ENCODE results near the gene TNS3. TPM values are rescaled to one million over a fixed set of nuclear protein-coding genes. Genes with fewer than 3 reads are reported as not detected.

TNS3 gene
- total RNA-seq, 1 donor from 2014 or later = 210 TPM

- DNase-seq (ENCODE audit: low read depth) = no peak
Measured at GRCh38 chr7:47385536-47386125, 196.3 kb downstream of the TNS3 start.

- no peak for DNase-seq (ENCODE audit: low read depth)
Measured at GRCh38 chr7:47384755-47385535, 197.0 kb downstream of the TNS3 start.

DNA sequence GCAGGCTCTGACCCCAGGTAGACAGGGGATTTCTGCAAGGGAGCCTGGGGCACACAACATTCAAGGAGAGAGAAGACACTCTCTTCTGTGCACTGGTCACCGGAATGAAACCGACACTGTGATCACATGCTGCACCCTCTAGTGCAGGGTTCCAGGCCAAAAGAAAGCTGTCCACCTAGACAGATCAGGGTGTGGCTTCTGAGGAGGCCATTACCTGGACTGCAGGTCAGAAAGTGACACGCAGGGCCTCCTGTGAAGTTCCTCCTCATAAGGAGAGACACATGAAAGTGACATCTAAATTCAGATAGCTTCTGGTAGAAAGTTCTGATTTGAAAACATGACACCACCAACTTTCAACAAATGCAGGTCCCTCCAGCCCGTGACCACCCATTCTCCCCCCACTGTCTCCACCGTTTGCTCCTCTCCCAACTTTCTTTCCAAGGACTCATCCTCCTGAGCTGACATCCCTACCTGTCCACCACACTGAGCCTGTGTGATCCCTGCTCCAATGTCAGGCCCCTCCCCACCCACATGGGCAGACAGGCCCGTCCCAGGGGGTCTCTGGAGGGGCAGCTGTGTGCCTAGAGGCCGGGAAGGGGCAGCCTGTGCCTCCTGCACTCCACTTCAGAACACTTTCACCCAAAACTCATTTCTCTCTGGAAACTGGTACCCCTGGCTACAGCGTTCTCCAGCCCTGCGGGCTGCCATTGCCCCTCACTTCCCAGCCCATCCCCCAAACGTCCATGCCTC, 198.0 kb downstream of the TNS3 start:
- no peak for DNase-seq (ENCODE audit: low read depth)

GRCh38 chr7:47383072-47383471, 198.8 kb downstream of the TNS3 start:
- DNase-seq (ENCODE audit: low read depth) = peak; percentile 45

DNA sequence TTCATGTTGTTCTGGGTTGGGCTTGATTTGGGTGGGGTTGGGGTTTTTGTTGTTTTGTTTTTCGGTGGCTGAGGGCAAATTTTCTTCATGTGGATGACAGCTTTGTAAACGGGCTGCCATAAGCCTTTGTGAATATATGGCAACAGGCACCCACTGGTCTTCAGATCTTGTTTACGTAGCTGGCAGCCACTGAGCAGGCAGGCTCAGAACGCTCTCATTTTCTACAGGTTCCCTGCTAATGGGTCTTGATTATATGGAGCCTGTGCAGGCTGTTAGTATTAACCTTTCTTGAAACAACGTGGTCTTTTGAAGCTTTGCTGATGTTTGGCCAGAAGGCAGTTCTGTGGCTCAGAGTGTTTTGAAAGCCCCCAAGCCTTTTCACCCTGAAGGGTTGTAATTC, 199.7 kb downstream of the TNS3 start:
- no peak for DNase-seq (ENCODE audit: low read depth)

DNA sequence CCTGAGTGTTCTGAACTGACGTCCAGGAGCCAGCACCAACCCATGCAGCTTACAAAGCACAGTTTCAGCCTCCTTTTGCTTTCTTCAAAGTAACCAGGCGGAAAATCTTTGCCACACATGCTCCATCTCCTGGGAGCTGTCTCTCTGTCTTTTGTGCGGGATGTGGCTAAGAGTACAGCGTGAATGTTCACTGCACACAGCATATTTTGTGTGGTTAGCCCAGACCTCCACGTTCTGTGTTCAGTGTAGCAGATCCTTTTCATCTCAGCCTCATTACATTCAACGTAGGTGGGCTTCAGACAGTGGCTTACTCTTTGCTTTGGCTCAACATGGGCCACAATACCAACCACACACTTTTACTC, 200.8 kb downstream of the TNS3 start:
- DNase-seq (ENCODE audit: low read depth) = peak; percentile 58

DNA sequence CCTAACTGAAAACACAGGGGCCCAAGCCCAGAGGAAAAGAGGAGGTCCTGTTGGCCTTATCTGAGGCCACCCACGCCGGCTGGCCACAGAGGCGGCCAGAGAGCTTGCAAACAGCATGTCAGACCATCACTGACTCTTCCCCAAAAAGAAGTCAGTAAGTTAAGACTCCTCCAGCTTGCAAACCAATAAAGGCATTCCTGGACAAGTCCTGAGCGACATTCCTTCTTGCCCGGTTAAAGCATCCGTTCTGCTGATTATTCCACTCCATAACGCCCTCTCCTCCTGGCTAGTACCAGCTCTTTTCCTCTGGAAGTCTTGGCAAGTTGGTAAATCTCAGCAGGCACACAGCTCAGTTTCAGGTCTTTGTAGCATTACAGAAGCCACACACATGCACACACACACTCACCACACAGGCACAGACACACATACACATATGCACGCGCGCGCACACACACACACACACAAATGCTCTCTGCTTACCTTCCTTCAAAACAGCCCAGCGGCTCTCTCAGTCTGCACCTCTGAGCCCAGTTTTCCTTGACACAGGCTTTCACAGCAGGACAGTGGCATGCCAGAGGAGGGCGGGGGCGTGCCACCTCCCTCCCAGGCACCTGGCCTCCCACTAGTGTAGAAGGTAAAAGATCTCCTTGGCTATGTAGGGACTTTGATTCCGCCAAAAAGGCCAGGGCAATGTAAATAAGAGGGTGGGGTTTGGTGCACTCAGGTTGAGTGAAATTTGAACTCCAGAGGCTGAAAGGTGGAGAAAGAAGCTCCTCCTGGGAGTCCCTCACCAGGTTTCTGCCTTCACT, 201.4 kb downstream of the TNS3 start:
- DNase-seq (ENCODE audit: low read depth) = peak; percentile 56

- DNase-seq (ENCODE audit: low read depth) = peak; percentile 69
Measured at GRCh38 chr7:47379629-47380324, 202.1 kb downstream of the TNS3 start.

DNA sequence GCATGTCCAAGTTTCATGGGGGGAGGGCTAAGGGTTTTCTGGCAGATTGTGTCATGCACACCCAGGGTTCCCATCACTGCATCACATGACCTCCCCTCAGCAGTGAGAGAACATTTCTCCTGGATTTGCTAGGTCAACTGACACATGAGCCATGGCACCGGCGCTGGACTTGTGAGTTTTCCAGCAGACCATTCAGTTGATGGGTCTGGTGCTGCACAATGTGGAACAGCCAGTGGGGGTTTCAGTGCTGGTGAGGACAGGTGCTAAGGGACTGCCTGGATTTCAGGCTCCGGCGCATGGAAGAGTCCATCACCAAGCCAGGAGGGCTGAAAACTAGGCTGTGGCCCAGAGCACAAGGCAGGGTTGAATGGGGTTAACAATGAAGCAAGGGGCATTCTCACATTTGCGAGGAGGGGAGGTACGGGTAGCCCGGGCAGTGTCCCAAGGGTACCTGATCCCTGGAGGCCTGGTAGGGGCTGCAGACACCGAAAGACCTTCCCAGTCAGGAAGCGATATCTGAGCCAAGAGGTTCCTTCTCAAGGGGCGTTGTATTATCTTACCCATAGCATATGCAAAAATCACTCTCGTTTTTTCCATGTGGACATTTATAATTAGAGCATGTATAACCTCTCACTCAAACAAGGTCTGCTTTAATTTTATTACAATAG, 203.0 kb downstream of the TNS3 start:
- DNase-seq (ENCODE audit: low read depth) = no peak

GRCh38 chr7:47377741-47378140, 204.2 kb downstream of the TNS3 start:
- no peak for DNase-seq (ENCODE audit: low read depth)

GRCh38 chr7:47376991-47377616, 204.8 kb downstream of the TNS3 start:
- DNase-seq (ENCODE audit: low read depth) = no peak

- peak; percentile 9 for DNase-seq (ENCODE audit: low read depth)
Measured at GRCh38 chr7:47375121-47375938, 206.6 kb downstream of the TNS3 start.

GRCh38 chr7:47374538-47374937, 207.4 kb downstream of the TNS3 start:
- DNase-seq (ENCODE audit: low read depth) = no peak

DNA sequence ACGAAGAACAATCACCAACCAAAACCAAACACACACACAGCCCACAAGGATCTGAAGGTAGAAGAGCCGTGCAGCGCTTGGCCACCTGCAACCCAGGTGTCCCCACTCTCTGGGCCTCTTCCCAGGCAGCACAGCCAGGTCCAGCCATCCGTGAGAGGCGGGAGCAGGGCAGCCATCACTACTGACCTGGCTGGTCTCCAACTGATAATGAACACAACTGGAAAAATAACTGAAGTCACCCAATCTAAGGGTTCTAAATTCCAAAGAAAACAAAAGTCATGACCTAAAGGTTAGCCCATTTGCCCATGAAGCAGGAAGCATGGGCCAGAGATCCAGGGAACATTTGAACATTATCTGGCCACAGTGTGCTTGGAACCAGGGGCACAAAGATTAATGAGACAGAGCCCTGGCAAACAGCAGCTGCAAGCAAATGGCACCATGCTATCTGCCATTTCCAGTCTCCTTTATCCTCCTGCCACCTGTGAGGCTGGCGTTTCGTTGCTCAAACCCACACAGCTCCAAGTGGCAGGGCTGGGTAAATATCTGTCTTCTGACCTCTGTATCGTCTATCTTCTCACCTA, 207.9 kb downstream of the TNS3 start:
- DNase-seq (ENCODE audit: low read depth) = no peak

- DNase-seq (ENCODE audit: low read depth) = peak; percentile 84
Measured at GRCh38 chr7:47371733-47372368, 210.1 kb downstream of the TNS3 start.

DNA sequence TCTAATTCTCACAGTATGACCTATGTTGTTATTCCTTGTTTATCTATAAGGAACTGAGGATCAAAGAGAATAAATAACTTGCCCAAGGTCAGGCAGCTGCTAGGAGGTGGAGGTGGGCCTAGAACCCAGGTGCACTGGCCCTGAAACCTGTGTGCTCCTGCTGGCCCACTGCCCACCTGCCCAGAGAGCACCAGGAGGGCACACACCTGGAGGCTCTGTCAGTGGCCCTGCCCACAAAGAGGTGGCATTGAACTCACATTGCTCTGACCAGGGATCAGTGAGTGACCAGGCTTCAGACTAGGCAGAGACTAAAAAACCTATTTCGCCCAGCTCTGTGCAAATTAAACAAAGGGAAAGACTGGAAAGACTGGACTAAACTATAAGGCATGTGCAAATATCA, 210.6 kb downstream of the TNS3 start:
- DNase-seq (ENCODE audit: low read depth) = no peak

DNA sequence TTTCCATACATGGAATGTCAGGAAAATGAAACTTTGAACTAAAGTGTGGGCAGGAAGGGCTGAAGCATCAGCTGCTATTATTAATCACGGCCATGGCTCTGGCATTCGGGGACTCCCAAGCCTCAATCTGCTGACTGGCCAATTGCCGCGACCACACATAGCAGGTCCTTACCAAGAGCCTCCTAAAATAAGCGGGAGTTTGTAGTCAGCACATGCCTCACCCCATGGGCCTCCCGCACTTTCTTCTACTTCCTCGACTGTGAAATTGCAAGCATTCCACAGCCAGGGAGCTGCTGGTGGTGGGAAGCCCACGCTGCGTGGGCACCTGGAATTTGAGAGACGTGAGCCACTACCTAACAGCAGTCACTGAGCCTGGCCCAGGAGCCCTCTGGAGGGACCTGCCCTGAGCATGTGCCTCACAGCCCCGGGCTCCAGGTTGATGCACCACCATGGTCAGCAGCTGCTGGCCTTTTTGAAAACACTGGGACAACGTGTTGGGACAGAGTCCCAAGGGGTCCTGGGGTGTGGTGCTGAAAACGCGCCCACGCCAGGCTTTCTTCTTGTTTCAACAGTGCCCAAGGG, 211.4 kb downstream of the TNS3 start:
- DNase-seq (ENCODE audit: low read depth) = peak; percentile 89

DNA sequence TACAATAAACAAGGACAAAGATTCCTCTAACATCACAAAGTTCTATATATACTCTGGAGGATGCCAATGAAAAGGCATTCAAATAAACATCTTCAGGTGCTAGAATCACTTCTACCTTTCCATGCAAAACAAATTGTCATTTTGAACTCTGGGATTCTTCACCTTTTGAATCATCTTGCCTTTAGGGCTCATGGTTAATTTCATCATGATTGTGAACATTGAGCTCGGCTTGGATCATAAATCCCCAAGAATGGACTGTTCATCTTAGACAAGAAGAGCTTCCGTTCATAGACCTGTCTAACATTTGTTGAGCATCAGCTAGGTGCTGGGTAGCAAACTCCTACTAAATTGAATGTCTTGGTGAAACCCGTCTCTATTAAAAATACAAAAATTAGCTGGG, 212.2 kb downstream of the TNS3 start:
- peak; percentile 9 for DNase-seq (ENCODE audit: low read depth)

Measured in renal cortical epithelial cell (primary cell).